Stomach (tissue), 4 donors: ENCODE results near the gene DPF1.

Experiments
- EP300 ChIP-seq: sonication (generic); formaldehyde crosslinking; IDR thresholded peaks from one replicate; pipeline ENCODE4 v1.6.1; 2017; ENCODE audit warnings: antibody characterized with exemption
- POLR2A ChIP-seq, 4 donors: fragments of 450-650 bp; IDR thresholded peaks; one replicate each; pipeline ENCODE4 v1.6.1; 2016; ENCODE audit warnings: antibody characterized with exemption in 4 of 4, control low read depth in 2 of 4, mild to moderate bottlenecking in 1 of 4, moderate library complexity in 1 of 4
- POLR2AphosphoS5 ChIP-seq, 3 donors: sonication (generic); formaldehyde crosslinking; IDR thresholded peaks; one replicate each; pipeline ENCODE4 v1.6.1; 2016; ENCODE audit warnings: antibody characterized with exemption in 3 of 3
- TF ChIP-seq, protein P1 (sequence below), 7 experiments: fragments of 450-650 bp in 4 of 7; fragments of 200-600 bp in 3 of 7; sonication (generic) in 3 of 7; IDR thresholded peaks; one replicate each; pipeline ENCODE4 v1.5.1; 2016 to 2019; ENCODE audit warnings: antibody characterized with exemption in 7 of 7, control low read depth in 2 of 7, mild to moderate bottlenecking in 1 of 7

GRCh38 chr19:38224014-38224862 lies at the start of gene DPF1:
- TF ChIP-seq, protein P1, sequence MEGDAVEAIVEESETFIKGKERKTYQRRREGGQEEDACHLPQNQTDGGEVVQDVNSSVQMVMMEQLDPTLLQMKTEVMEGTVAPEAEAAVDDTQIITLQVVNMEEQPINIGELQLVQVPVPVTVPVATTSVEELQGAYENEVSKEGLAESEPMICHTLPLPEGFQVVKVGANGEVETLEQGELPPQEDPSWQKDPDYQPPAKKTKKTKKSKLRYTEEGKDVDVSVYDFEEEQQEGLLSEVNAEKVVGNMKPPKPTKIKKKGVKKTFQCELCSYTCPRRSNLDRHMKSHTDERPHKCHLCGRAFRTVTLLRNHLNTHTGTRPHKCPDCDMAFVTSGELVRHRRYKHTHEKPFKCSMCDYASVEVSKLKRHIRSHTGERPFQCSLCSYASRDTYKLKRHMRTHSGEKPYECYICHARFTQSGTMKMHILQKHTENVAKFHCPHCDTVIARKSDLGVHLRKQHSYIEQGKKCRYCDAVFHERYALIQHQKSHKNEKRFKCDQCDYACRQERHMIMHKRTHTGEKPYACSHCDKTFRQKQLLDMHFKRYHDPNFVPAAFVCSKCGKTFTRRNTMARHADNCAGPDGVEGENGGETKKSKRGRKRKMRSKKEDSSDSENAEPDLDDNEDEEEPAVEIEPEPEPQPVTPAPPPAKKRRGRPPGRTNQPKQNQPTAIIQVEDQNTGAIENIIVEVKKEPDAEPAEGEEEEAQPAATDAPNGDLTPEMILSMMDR (IDR thresholded peaks at IDR 0.05) = no peak
- TF ChIP-seq EP300 (no peak), POLR2AphosphoS5 (IDR thresholded peaks at IDR 0.05) (no peak), POLR2A (IDR thresholded peaks at IDR 0.05) (no peak)
